GM18867 (cell line): Measurements from ENCODE around the gene STK36.
"Not testable (repeated sequence)": the region's sequence is repeated elsewhere in the genome, so short reads cannot be mapped to it uniquely, and the experiment has no call there.

Source experiments
- ATAC-seq: cut with Tn5 transposase; IDR thresholded peaks from one replicate; pipeline ENCODE4 v1.9.1; 2021; ENCODE audit warnings: mild to moderate bottlenecking, moderate library complexity; ENCODE audit not compliant: unreplicated experiment

Gene STK36

DNA sequence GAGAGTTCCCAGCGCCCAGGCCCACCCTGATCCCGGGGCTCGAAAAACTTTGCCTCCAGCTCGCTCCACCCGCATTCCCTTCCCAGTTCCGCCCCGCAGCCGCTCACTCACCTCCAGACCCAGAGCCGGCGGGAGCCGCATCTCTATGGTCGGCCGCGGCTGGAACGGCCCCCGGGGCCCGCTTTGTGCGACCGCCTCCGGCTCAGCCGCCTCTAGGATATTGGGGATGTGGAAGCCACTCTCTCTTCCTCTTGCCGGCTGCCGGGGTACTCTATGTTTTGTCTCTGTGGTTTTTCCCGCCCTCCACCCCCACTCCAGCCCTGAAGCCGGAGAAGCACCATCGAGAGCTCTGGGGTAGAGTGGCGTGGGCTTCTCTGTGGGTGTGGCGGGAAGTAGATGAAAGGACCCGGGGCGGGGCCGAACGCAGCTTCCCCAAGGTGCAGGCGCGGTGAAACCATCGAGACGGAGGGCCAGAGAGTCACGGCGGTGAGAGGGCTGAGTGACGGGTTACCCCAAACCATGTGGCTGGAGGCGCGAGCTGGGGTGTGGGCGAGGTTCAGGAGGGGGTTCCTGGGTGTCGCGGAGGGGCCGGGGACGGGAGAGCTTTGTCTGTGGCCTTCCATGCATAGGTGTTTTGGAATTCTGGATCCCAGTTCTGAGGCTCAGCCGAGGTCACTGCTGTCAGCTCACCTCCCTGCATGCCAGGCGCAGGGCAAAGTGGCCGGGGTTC lies 12.5 kb upstream of the STK36 start, which contains the start of the genes BCS1L and ZNF142:
Gene BCS1L, plus strand, starts transcription at position 426 of the 730 bp plus-strand sequence. CDS start 1,305 bp downstream, outside the sequence.
Gene ZNF142, minus strand, starts transcription at position 366 of the 730 bp plus-strand sequence. CDS start 3,194 bp downstream, outside the sequence.
- peak; percentile 93 for ATAC-seq

DNA sequence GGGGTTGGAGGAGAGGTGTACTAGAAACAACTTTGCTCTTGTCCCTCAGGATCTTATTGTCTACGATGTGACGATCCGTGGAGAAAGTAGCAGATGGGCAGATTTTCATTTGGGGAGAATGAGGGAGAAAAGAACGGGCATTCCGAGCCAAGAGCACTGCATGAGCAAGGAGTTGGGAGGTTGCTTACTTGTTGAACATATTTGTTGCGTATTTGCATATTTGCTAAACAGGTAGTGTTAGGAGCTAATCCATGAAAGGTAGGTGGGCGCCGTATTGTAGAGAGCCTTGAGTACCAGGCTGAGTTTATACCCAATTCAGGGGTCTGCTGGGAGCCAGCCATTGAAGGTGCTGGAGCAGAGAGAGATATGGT lies 11.9 kb upstream of the STK36 start:
- no peak for ATAC-seq

DNA sequence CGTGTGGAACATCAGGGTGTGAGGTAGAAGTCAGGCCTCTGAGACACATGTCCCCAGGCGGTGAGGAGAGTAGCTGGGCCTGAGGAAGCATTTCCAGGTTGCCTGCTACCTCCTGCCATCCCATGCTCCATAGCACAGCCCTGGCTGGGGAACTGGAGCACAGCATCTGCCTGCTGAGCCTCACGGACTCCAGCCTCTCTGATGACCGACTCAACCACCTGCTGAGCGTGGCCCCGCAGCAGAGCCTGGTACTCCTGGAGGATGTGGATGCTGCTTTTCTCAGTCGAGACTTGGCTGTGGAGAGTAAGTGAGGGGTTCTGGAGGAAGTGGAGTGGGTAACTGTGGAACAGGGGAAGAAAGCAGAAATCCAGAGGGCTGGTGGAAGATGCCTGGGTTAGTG lies 9.5 kb upstream of the STK36 start:
- ATAC-seq: no peak

DNA sequence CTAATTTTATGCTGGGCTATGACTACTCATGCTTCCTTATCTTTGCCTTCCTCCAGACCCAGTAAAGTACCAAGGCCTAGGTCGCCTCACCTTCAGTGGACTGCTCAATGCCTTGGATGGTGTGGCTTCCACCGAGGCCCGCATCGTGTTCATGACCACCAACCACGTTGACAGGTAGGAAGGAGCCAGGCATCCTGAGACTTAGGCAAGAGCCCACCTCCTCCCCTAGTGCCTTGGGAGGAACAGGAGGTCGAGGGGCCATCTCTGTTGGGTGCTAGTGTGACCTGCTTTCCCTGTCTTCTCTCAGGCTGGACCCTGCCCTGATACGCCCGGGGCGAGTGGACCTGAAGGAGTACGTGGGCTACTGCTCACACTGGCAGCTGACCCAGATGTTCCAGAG lies 9.1 kb upstream of the STK36 start:
- ATAC-seq: no peak

DNA sequence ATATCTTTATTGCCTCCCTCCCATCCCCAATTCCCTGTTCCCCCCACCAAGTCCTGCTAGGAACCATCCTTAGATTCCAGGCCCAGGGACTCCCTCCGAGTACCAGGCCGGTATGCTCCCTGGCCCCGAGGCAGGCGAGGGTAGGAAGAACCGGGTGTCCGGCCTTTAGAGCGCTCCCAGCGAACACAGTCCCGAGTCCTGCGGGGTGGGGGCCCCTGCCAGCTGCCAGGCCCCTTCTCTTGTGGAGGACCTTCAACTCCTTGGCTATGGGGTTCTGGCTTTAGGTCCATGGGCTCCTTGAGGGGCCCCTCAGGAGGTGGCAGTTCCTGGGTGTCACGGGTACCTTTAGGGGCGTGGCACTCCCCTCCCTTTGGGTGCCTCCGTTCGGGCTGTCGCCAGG lies 8.0 kb upstream of the STK36 start:
- ATAC-seq: no peak

DNA sequence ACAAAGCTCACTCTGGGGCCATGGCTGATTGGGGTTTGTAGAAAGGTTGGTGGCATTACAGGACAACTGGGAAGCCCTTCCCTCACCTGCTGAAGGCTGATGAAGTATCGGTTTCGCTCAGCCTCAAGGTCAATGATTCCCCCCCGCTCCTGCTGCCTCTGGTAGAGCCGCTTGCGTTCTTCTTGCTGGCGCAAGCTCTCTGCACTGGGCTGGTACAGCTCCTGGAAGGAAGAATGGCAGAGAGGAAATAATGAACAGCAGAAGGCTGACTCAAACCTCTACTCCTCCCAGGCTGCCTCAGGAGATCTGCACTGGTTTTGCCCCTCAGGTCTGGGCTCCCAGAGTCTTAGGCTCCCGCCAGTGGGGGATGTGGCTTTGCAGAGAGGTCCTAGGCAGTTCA lies 7.2 kb upstream of the STK36 start:
- no peak for ATAC-seq

DNA sequence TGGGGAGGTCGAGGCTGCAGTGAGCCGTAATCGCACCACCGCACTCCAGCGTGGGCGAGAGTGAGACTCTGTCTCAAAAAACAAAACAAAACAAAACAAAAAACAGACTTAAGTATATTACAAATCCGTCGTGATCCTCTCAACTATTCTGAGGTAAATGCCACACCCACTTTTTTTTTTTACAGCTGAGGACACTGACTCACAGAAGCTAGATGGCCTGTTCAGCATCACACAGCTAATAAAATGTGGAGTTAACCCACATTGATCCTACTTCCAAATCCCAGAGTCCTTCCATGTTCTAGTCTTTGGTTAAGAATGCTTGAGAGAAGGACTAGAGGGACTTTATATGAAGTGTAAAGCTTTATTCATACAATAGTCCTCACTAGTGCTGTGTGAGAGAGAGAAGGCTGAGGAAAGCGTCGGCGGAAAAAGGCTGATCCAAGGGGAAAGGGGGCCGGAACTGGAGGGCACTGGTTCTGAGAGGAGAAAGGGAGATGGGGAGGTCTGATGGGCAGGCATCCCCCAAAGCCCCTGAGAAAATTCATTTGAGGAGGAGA lies 711 bp upstream of the STK36 start:
- ATAC-seq: no peak

DNA sequence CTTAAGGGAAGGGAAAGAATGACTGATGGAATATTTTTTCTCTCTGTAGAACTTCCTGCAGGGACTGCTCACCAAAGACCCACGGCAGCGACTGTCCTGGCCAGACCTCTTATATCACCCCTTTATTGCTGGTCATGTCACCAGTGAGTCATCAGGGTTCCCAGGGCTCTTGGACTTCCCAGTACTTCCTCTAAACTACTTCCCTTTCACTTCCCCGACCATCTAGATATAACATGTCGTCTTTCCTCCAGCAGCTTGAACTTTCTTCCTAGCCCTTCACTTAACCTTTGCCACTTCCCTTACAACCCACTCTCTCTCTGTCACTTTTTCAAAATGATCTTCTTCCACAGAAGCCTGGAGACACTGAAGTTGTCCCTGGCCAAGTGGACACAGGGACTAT lies 7.2 kb downstream of the STK36 start:
- no peak for ATAC-seq

DNA sequence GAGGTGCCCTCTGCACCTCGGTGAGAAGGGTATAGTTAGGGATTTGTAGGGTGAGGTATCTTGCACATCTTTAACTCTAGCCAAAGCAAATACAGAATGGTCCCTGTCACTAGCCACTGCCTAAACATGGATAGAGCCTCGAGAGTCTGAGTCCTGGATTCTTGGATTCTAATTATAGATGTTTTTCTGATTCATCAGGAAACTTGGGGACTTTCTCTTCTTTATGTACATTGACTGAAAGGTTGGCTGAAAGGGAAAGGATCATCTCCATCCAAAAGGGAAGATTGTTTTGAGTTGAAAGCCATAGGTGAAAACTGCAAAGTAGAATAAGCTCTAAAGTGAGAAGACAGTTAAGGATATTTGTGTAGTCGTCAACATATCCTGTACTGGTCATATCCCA lies 8.2 kb downstream of the STK36 start:
- no peak for ATAC-seq

DNA sequence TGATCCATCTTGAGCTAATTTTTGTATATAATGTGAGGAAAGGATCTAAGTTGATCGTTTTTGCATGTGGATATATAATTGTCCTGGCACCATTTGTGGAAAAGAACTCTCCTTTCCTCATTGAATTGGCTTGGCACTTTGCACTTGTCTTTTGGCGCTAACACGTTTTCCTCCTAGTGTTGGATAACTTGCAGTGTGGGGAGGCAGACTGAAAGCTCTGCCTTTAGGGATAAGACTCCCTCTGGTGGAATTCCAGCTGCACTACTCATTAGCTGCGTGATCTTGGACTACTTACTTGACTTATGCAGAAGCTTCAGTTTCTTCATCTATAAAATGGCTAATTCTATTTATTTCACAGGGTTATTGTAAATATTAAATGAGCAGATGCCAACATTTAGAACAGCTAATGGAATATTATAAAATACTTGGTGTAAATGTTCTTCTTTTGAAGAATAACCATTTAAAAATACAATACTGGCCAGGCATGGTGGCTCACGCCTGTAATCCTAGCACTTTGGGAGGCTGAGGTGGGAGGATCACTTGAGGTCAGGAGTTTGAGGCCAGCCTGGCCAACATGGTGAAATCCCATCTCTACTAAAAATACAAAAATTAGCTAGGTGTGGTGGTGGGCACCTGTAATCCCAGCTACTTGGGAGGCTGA lies 15.6 kb downstream of the STK36 start:
- ATAC-seq: not testable (repeated sequence)

DNA sequence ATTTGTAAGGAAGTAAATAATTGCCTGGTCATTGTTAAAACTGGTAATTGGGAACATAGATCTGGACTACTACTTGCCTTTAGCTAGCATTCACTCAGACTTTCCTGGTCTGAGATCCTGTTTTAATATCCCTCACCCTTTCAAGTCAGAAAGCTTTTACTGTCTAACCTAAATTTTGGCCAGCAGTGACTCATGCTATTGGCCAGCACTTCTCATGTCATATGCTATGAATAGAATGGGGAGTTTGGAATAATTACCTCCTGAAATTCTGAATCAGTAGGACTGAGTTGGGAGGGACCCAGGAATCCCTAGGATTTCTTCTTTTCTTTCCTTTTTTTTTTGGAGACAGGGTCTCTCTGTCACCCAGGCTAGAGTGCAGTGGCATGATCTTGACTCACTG lies 19.3 kb downstream of the STK36 start:
- ATAC-seq: no peak

DNA sequence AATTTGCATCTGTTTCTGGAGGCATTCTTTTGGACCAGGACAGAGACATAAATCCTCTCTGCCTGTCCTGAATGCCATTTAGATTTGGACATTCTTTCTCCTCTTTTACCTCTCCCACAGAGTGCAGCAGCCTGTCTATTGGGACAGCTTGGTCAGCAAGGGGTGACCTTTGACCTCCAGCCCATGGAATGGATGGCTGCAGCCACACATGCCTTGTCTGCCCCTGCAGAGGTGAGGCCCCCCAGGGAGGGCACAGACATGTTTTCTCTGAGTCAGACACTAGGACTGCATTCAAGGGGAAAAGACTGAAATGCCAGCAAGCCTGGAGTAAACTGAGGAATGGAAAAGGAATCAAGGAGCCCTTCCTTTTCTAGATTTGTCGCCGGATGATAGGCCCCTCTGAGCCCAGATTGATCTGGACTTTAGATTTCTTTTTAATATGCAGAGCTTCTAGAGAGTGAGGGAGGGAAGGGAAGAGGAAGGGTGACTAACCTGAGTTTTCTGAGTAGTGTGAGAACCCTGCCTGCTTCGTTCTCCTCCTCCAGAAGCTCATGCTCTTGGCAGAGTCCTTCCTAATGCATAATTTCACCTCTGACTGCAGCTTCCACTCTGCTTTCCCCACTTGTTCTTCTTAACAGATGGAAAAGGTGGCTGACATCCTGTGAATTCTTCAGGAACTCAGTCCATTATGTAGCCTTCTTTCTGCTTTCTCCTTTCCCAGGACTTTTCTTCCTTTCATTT lies 22.7 kb downstream of the STK36 start:
- no peak for ATAC-seq

DNA sequence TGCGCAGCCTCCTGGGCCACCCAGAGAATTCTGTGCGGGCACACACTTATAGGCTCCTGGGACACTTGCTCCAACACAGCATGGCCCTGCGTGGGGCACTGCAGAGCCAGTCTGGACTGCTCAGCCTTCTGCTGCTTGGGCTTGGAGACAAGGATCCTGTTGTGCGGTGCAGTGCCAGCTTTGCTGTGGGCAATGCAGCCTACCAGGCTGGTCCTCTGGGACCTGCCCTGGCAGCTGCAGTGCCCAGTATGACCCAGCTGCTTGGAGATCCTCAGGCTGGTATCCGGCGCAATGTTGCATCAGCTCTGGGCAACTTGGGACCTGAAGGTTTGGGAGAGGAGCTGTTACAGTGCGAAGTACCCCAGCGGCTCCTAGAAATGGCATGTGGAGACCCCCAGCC lies 27.0 kb downstream of the STK36 start:
- ATAC-seq: no peak

DNA sequence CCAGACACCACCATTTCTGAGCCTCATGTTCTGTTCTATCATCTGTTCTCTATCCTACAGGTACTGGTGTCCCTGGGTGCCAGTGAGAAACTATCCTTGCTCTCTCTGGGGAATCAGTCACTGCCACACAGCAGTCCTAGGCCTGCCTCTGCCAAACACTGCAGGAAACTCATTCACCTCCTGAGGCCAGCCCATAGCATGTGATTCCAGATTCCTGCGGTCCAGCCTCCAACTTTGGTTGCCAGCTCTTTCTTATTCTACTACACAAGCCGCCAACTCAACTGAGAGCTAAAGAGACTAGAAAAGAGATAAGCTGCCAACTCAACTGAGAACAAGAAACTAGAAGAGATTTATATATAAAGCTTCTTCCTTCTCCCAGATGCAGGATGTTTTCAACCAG lies 29.9 kb downstream of the STK36 start:
- no peak for ATAC-seq

DNA sequence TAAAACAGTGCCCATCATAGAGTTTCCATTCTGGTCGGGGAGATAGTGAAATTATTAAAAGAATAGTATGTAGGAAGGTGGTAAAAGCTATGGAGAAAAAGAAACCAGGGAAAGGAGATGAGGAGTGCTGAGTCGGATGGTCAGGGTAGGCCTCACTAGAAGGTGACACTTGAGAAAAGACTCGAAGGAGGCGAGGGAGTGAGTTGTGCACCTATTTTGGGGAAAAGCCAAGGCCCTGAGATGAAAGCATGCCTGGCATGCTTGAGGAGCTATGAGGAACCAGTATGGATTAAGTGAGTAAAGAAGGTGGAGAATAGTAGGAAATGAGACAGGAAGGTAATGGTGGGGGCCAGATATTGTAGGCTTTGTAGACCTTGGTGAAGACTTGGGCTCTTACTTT lies 31.5 kb downstream of the STK36 start:
- ATAC-seq: no peak

DNA sequence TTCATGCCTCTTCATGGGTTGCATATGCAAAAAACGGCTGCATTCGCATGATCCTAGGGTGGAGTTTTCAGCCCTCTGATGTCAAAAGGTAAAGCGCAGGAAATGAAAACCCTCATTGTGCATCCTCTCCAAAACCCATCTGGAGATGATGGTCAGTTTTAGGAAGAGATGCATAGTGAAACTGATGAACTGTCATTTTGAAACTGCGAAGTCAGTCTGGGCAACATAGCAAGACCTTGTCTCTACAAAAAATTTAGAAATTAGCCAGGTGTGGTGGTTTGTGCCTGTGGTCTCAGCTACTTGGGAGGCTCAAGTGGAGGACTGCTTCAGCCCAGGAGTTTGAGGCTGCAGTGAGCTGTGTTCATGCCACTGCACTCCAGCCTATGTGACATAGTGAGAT lies 36.2 kb downstream of the STK36 start:
- no peak for ATAC-seq

DNA sequence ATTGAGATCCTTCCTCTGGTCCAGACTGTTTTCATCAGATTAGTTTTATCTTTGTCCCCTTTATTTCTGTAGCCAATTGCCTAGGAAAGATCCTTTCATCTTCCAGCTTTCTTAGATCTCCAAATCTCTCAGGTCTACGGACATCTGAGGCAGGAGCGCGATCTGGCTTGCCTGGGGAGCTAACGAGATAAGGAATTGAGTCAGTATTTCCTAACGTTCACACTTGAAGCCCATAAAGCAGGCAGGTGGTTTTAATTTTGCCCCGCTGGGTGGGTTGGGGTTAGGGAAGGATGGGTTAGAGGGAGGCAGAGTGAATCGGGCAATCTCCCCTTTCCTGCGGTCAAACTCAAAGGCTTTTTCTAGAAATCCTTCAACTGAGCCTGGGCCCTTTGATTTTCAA lies 38.0 kb downstream of the STK36 start:
- ATAC-seq: no peak

DNA sequence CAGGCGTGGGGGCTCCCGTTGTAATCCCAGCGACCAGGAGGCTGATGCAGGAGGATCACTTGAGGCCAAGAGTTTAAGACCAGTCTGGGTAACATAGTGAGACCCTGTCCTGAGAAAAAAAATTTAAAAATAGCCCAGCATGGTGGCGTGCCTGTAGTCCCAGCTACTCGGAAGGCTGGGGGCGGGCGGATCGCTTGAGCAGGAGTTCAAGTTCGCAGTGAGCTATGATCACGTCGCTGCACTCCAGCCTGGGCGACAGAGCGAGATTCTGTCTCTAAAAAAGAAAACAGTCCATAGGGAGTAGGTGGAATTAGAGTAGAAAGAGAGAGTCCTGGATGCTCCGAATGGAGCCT lies 38.4 kb downstream of the STK36 start:
- no peak for ATAC-seq

DNA sequence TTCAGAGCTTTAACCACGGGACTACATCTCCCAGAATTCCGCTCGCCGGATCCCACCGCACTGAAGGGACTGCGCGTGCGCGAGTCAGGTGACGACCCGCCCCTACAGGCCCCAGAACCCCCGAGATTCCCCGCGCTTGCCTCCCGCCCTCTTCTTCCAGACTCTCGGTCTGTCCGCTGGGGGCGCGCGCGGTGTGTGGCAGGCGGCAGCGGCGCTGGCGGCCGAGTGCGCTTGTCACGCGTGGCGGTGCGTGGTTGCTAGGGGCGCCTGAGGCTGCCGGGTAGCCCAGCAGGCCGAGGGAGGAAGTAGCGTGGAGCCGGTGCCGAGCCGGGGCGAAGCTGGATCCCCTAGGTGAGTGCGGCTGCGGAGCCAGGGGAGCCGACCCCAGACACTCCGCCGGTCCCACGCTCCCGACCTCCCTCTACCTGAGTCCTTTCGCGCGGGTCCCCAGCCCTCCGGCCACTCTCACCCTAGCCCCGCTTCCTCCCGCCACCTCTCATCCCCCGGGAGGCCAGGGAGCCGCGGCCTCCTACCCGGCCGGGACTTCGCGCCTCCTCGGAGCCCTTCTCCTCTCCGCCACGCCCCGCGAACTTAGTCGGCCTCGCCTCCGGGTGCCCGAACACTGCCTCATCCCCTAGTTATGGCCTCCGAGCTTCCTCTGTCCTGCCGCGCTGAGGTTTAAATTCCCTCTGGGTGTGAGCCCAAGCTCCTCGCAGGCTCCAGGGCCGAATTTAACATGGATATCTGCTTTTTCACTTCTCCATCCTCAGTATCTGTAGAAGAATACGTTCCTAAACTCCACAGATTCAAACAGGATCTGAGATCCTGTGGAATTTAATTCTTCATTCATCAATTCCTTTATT lies 39.0 kb downstream of the STK36 start, which contains the start of gene TTLL4:
Gene TTLL4, plus strand, starts transcription at position 149 of the 863 bp plus-strand sequence. CDS start 26,842 bp downstream, outside the sequence.
- ATAC-seq: peak; percentile 93

DNA sequence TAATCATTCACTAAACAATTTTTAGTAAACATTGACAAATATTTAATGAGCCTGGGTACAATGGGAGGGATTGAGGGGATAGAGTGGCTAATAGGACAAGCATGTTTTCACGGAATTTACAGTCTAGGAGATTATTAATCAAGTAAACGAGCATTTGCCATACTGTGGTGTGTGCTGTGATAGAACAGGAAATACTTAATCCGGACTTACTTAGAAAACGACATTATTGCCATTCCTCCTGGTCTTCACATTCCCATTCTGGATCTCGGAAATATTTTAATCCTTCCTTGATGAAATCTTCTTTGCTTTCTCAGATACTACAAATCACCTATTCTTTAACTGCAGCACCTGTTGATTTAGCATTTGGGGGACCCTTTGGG lies 39.7 kb downstream of the STK36 start:
- ATAC-seq: no peak

DNA sequence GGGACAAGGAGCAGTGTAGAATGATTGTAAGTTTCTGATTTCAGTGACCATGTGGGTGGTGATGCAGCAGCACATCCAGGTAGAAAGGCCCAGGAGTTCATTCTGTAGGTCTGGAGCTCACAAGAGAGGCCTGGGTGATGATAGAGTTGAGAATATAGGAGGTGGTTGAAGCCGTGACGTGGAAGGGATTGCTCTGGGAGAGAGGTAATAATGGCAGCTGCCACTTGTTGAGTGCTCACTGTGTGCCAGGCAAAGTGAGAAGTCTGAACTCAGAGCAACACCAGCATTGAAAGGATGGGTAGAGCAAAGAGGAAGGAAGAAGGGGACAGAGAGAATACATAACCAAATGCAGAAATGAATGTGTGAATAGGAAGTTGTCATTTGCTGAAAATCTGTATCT lies 42.0 kb downstream of the STK36 start:
- ATAC-seq: no peak
